ENCODE measurements around the gene EBP. TPM values are rescaled to one million over a fixed set of nuclear protein-coding genes. Genes with fewer than 3 reads are reported as not detected.

The EBP gene
- total and polyA plus RNA-seq, 2 experiments from 2014 or later: 128 to 176 TPM

- no peaks in the 10 kb centered on the region for H3K9me2 ChIP-seq (ENCODE audit: insufficient read depth)
- DNase-seq (ENCODE audit: low spot score) (no peak), ATAC-seq (no peak)
- no peak for TF ChIP-seq ZNF331 (CRISPR knock-in tag; IDR thresholded peaks at IDR 0.05; ENCODE audit: low read depth)
- TF ChIP-seq ETS1 (IDR thresholded peaks at IDR 0.05): no peak
- TF ChIP-seq POLR2AphosphoS5 (IDR thresholded peaks at IDR 0.05; ENCODE audit: low read depth): no peak
- no peak for TF ChIP-seq ZNF114 (CRISPR knock-in tag; IDR thresholded peaks at IDR 0.05)
- no peak for TF ChIP-seq NANOG (IDR thresholded peaks at IDR 0.05; ENCODE audit: borderline replicate concordance)
- no peak for TF ChIP-seq REST (IDR thresholded peaks at IDR 0.05; ENCODE audit: unreplicated experiment)
- TF ChIP-seq ZNF462 (CRISPR knock-in tag; IDR thresholded peaks at IDR 0.05): no peak
- TF ChIP-seq CREB1 (CRISPR knock-in tag; IDR thresholded peaks at IDR 0.05; ENCODE audit: low read depth): no peak
- no peak for TF ChIP-seq EZH2phosphoT487 (IDR thresholded peaks at IDR 0.05; ENCODE audit: unreplicated experiment)
- TF ChIP-seq EZH2 (IDR thresholded peaks at IDR 0.05; ENCODE audit: low read depth, unreplicated experiment): no peak
- TF ChIP-seq STAT1 (IDR thresholded peaks at IDR 0.05; ENCODE audit: unreplicated experiment): no peak
- no peak for TF ChIP-seq CTCF (conservative IDR thresholded peaks at IDR 0.05; ENCODE audit: low read depth in 2 of 2)
- no peak for TF ChIP-seq JUNB (IDR thresholded peaks at IDR 0.05; ENCODE audit: unreplicated experiment)
- H3K27ac ChIP-seq (ENCODE audit: low read depth): no peak overlapping the region
- H2AFZ ChIP-seq: no peak overlapping the region
- H3K27me3 ChIP-seq (ENCODE audit: insufficient read depth): no peaks in the 10 kb centered on the region
- Mint-ChIP-seq H3K4me1 (no peaks in the 10 kb centered on the region), H3K36me3 (ENCODE audit: low read depth) (peaks cover 12% of the 10 kb centered on the region; the same call in 2 of the 3 replicates), H3K27ac (no peak overlapping the region), H3K9me3 (no peaks in the 10 kb centered on the region), H3K27me3 (ENCODE audit: insufficient read depth, low read depth, poor library complexity) (no peaks in the 10 kb centered on the region), H3K4me3 (no peak overlapping the region)
- H3F3A ChIP-seq (replicated peaks; ENCODE audit: low read depth): no peaks in the 10 kb centered on the region
- H3K4me1 ChIP-seq (ENCODE audit: insufficient read depth): no peaks in the 10 kb centered on the region
- H3K36me3 ChIP-seq (ENCODE audit: insufficient read depth): no peaks in the 10 kb centered on the region
- H3K79me2 ChIP-seq (replicated peaks; ENCODE audit: insufficient read depth): no peaks in the 10 kb centered on the region
- no peak overlapping the region for H3K4me3 ChIP-seq
- no peak overlapping the region for H3K4me2 ChIP-seq
- no peaks in the 10 kb centered on the region for H4K20me1 ChIP-seq (replicated peaks; ENCODE audit: insufficient read depth)
Observed at GRCh38 chrX:48560681-48561080, 39.1 kb downstream of the EBP start.

Data from GM23338 (cell line).